SK-N-SH (cell line): ENCODE data around the gene OR52K2. TPM values are rescaled to one million over a fixed set of nuclear protein-coding genes. Genes with fewer than 3 reads are reported as not detected.

ENCODE experiments used
- CTCF ChIA-PET: fragments of 300-600, 350-600 bp; formaldehyde crosslinking; extraction: SDS; loops from one replicate; lab custom pipeline; 2021; lab: Yijun Ruan, JAX
- POLR2A ChIA-PET: fragments of 350-600 bp; sonication (Branson Sonifier 250); formaldehyde crosslinking; extraction: SDS; loops from one replicate; lab custom pipeline; 2020; ENCODE audit warnings: antibody characterized with exemption, inconsistent platforms; lab: Yijun Ruan, JAX
- DNase-seq: peaks from one replicate; pipeline ENCODE4 v3.0.0; 2012
- H2AFZ ChIP-seq: fragments of 200-600 bp; sonication (generic); 2 replicates; pipeline ENCODE4 v1.8.1; 2016; ENCODE audit warnings: antibody characterized with exemption, mild to moderate bottlenecking, low read depth
- H3F3A ChIP-seq: fragments of 200-600 bp; sonication (generic); replicated peaks from 2 replicates; pipeline ENCODE3; 2016; ENCODE audit warnings: antibody characterized with exemption, mild to moderate bottlenecking; ENCODE audit not compliant: insufficient read depth
- H3K27ac ChIP-seq, 2 experiments: fragments of 200-500 bp in 1 of 2; fragments of 200-600 bp in 1 of 2; sonication (Bioruptor generic) in 1 of 2; sonication (generic), shearing (Covaris generic) in 1 of 2; 2 replicates each; pipeline versions ENCODE4 v1.5.1 to v1.6.1; 2014 to 2016; ENCODE audit warnings: low read depth in 2 of 2, inconsistent platforms in 1 of 2, low read length in 1 of 2, mild to moderate bottlenecking in 1 of 2, mixed read lengths in 1 of 2
- H3K27me3 ChIP-seq: fragments of 200-600 bp; sonication (generic), shearing (Covaris generic); 2 replicates; pipeline ENCODE4 v1.6.1; 2016; ENCODE audit warnings: mixed run types; ENCODE audit not compliant: insufficient read depth
- H3K36me3 ChIP-seq, 2 experiments: fragments of 200-500 bp in 1 of 2; fragments of 200-600 bp in 1 of 2; sonication (Bioruptor generic) in 1 of 2; sonication (generic) in 1 of 2; replicated peaks in 1 of 2; 2 replicates each; pipeline versions ENCODE3 to v1.5.1; 2014 to 2016; ENCODE audit warnings: low read length in 1 of 2, mild to moderate bottlenecking in 1 of 2; ENCODE audit not compliant: insufficient read depth in 2 of 2, control insufficient read depth in 1 of 2
- H3K4me1 ChIP-seq, 2 experiments: fragments of 200-500 bp in 1 of 2; fragments of 200-600 bp in 1 of 2; sonication (Bioruptor generic) in 1 of 2; sonication (generic), shearing (Covaris generic) in 1 of 2; 2 replicates each; pipeline versions ENCODE4 v1.5.1 to v1.6.1; 2014 to 2016; ENCODE audit warnings: low read depth in 1 of 2, low read length in 1 of 2, mixed run types in 1 of 2; ENCODE audit not compliant: insufficient read depth in 2 of 2, control insufficient read depth in 1 of 2
- H3K4me2 ChIP-seq: fragments of 200-600 bp; sonication (generic), shearing (Covaris generic); 2 replicates; pipeline ENCODE4 v1.6.1; 2017; ENCODE audit warnings: mixed run types
- H3K4me3 ChIP-seq, 2 experiments: fragments of 200-500 bp in 1 of 2; fragments of 200-600 bp in 1 of 2; sonication (Bioruptor generic) in 1 of 2; sonication (generic), shearing (Covaris generic) in 1 of 2; 2 replicates each; pipeline versions ENCODE4 v1.5.1 to v1.8.1; 2014 to 2016; ENCODE audit warnings: low read depth in 2 of 2, inconsistent platforms in 1 of 2, low read length in 1 of 2, mild to moderate bottlenecking in 1 of 2, mixed read lengths in 1 of 2, moderate library complexity in 1 of 2
- H3K79me2 ChIP-seq: fragments of 200-600 bp; sonication (generic); 2 replicates; pipeline ENCODE4 v1.8.1; 2017; ENCODE audit warnings: mild to moderate bottlenecking; ENCODE audit not compliant: insufficient read depth
- H3K9ac ChIP-seq: fragments of 200-600 bp; sonication (generic); 2 replicates; pipeline ENCODE4 v1.6.1; 2017; ENCODE audit warnings: mixed run types
- H3K9me2 ChIP-seq: fragments of 200-600 bp; sonication (generic); 2 replicates; pipeline ENCODE4 v1.6.1; 2017; ENCODE audit warnings: mixed run types
- H3K9me3 ChIP-seq: fragments of 200-600 bp; sonication (generic); 2 replicates; pipeline ENCODE4 v1.6.1; 2017; ENCODE audit warnings: mixed run types, mild to moderate bottlenecking, moderate library complexity
- H4K20me1 ChIP-seq: fragments of 200-600 bp; sonication (generic); 2 replicates; pipeline ENCODE4 v1.6.1; 2017; ENCODE audit warnings: mild to moderate bottlenecking, mixed run types; ENCODE audit not compliant: insufficient read depth
- ELF1 ChIP-seq: IDR thresholded peaks from 2 replicates; pipeline ENCODE4 v1.4.0; 2012
- EZH2phosphoT487 ChIP-seq: fragments of 200-600 bp; sonication (generic); IDR thresholded peaks from 2 replicates; pipeline ENCODE4 v1.6.1; 2017; ENCODE audit warnings: low read depth, mixed run types, mild to moderate bottlenecking, antibody characterized with exemption, moderate library complexity, borderline replicate concordance
- FOSL2 ChIP-seq: IDR thresholded peaks from 2 replicates; pipeline ENCODE4 v1.4.0; 2012; ENCODE audit warnings: low read depth, mild to moderate bottlenecking, moderate library complexity, borderline replicate concordance
- FOXM1 ChIP-seq: IDR thresholded peaks from 2 replicates; pipeline ENCODE4 v1.4.0; 2012; ENCODE audit warnings: low read depth, mild to moderate bottlenecking
- GABPA ChIP-seq: IDR thresholded peaks from 2 replicates; pipeline ENCODE4 v1.4.0; 2012; ENCODE audit warnings: low read depth, mild to moderate bottlenecking
- GATA2 ChIP-seq: sonication (generic); formaldehyde crosslinking; IDR thresholded peaks from 2 replicates; pipeline ENCODE4 v1.5.0; 2020; ENCODE audit warnings: mild to moderate bottlenecking, missing genetic modification reagents
- JUND ChIP-seq: IDR thresholded peaks from 2 replicates; pipeline ENCODE4 v1.4.0; 2012
- MEF2A ChIP-seq: IDR thresholded peaks from 2 replicates; pipeline ENCODE4 v1.4.0; 2012; ENCODE audit warnings: low read depth, borderline replicate concordance
- MXI1 ChIP-seq: IDR thresholded peaks from 2 replicates; pipeline ENCODE4 v1.6.1; 2012; ENCODE audit warnings: mild to moderate bottlenecking, low read depth, low read length, improper control_type of control experiment
- NFIC ChIP-seq: IDR thresholded peaks from 2 replicates; pipeline ENCODE4 v1.4.0; 2012; ENCODE audit warnings: borderline replicate concordance
- NRF1 ChIP-seq: IDR thresholded peaks from 2 replicates; pipeline ENCODE4 v1.6.1; 2012; ENCODE audit warnings: low read depth, mild to moderate bottlenecking, low read length
- RAD21 ChIP-seq: IDR thresholded peaks from 2 replicates; pipeline ENCODE4 v1.6.1; 2012; ENCODE audit warnings: mild to moderate bottlenecking, low read length
- RFX5 ChIP-seq: IDR thresholded peaks from 2 replicates; pipeline ENCODE4 v1.6.1; 2012; ENCODE audit warnings: mild to moderate bottlenecking, improper control_type of control experiment, low read length
- SIN3A ChIP-seq: IDR thresholded peaks from 2 replicates; pipeline ENCODE4 v1.6.1; 2012; ENCODE audit warnings: low read depth, mild to moderate bottlenecking, low read length, moderate library complexity, borderline replicate concordance
- SMC3 ChIP-seq: IDR thresholded peaks from 2 replicates; pipeline ENCODE4 v1.6.1; 2012; ENCODE audit warnings: low read depth, low read length, improper control_type of control experiment
- TEAD4 ChIP-seq: IDR thresholded peaks from 2 replicates; pipeline ENCODE4 v1.4.0; 2012; ENCODE audit warnings: mild to moderate bottlenecking, borderline replicate concordance; ENCODE audit not compliant: insufficient read depth
- YY1 ChIP-seq: IDR thresholded peaks from 2 replicates; pipeline ENCODE4 v1.4.0; 2012; ENCODE audit warnings: low read depth, mild to moderate bottlenecking
- WGBS: methylation state at CpG from one replicate; pipeline ENCODE4 v1.1.6; 2017; ENCODE audit warnings: low lambda C conversion rate; 5-methylcytosine and 5-hydroxymethylcytosine counted together
- polyA plus RNA-seq, 3 experiments: library from polyadenylated mRNA; depleted of rRNA; stranded (reverse); fragments of >200 nt; gene quantifications; 2 replicates each; pipeline ENCODE4 v1.2.3, GENCODE V29; 2012
- TF ChIP-seq, protein P1 (sequence below): IDR thresholded peaks from 2 replicates; pipeline ENCODE4; 2012
- TF ChIP-seq, protein P2 (sequence below): IDR thresholded peaks from 2 replicates; pipeline ENCODE4 v1.6.1; 2012; ENCODE audit warnings: mild to moderate bottlenecking, low read depth, low read length, moderate library complexity
- TF ChIP-seq, protein P3 (sequence below): IDR thresholded peaks from 2 replicates; pipeline ENCODE4 v1.4.0; 2012; ENCODE audit warnings: low read depth, borderline replicate concordance
- TF ChIP-seq, protein P4 (sequence below): fragments of 150-350 bp; IDR thresholded peaks from 2 replicates; pipeline ENCODE4 v1.6.1; 2016; ENCODE audit warnings: mild to moderate bottlenecking, low read depth, low read length
- TF ChIP-seq, protein P5 (sequence below): IDR thresholded peaks from 2 replicates; pipeline ENCODE4 v1.4.0; 2012; ENCODE audit warnings: low read depth

The OR52K2 gene
- polyA plus RNA-seq, 1 of the 3 experiments (the other 2 are of a cell fraction), result not detected

DNA sequence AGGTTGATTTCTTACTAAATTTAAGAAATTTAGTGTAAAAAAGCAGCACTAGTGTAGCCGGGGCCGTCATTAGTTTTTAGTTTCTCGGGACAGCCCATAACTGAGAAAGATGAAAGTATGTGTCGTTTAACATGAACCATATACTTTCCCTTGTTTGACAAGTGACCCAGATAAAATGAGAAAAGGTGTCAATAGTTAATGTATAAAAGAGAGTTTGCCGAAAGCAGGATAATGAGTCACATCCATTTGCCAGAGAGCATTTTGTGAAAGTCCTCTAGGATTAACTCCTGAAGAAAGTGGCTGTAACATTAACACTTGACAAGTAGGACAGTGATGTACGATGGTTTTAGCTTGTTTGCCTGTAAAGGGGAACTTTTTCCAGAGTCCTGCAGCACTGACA lies 46.9 kb downstream of the OR52K2 start:
- TF ChIP-seq, protein P1, sequence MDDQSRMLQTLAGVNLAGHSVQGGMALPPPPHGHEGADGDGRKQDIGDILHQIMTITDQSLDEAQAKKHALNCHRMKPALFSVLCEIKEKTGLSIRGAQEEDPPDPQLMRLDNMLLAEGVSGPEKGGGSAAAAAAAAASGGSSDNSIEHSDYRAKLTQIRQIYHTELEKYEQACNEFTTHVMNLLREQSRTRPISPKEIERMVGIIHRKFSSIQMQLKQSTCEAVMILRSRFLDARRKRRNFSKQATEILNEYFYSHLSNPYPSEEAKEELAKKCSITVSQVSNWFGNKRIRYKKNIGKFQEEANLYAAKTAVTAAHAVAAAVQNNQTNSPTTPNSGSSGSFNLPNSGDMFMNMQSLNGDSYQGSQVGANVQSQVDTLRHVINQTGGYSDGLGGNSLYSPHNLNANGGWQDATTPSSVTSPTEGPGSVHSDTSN, result no peak
- TF ChIP-seq MXI1 (no peak), GATA2 (CRISPR knock-in tag) (no peak), TEAD4 (no peak)
- CTCF ChIA-PET, result interaction anchor here (7.7 kb wide), 1 partner anchor 309 kb away, joined by 121 read pairs; no protein-coding TSS in a partner anchor
- Histone ChIP-seq H3K27me3 (peaks cover 49% of the 10 kb centered on the region), H3K4me2 (no peak overlapping the region), H3K79me2 (no peaks in the 10 kb centered on the region), H3K9me2 (no peaks in the 10 kb centered on the region), H3K27ac (no peak overlapping the region), H4K20me1 (no peaks in the 10 kb centered on the region), H3K9me3 (no peaks in the 10 kb centered on the region), H3K4me1 (no peaks in the 10 kb centered on the region; a peak in 1 of 4 replicates), H3K9ac (no peak overlapping the region), H3K4me3 (no peak overlapping the region), H2AFZ (no peak overlapping the region), H3F3A (no peaks in the 10 kb centered on the region), H3K36me3 (no peaks in the 10 kb centered on the region)
- WGBS, result 11% methylated on average over 6 of the region's 6 CpGs
- POLR2A ChIA-PET, result no interaction called here
- no peak for DNase-seq

DNA sequence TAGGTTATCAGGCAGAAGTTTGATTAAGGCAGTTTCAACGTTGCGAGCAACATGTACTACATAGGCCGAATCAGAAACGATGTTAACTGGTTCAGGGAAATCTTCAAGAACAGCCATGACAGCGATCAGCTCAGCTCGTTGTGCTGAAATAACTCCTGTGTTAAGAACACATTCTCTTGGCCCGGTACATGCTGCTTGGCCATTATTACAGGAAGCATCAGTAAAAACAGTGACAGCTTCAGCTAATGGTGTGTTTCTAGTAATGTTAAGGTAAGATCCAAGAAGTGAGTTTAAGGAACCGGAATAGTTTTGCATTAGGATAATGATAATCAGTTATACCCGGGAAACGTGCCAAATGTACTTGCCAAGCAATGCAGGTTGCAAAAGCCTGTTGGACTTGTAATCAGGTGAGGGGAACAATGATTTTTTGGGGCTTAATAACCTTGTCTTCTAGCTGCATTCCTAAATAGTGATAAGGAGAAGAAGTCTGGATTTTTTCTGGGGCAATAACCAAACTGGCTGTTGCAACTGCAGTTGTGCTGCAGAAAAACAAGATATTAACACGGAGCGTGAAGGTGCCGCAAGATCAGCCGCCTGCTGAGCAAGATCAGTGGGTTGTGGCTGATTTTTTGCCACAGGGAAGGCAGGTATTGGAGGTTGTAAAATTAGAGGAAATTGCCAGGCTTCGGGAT lies 47.6 kb downstream of the OR52K2 start:
- CTCF ChIA-PET, result interaction anchor here (7.7 kb wide), 1 partner anchor 310 kb away, joined by 121 read pairs; no protein-coding TSS in a partner anchor
- 9% methylated on average over 15 of the region's 15 CpGs for WGBS
- TF ChIP-seq EZH2phosphoT487, result no peak
- no peak for TF ChIP-seq SMC3
- no peak for TF ChIP-seq FOSL2
- no peak for TF ChIP-seq FOXM1
- no peak for TF ChIP-seq YY1
- no peak for TF ChIP-seq NFIC
- TF ChIP-seq GABPA, result no peak
- no peak for TF ChIP-seq RAD21
- no peak for TF ChIP-seq RFX5
- TF ChIP-seq, protein P2, sequence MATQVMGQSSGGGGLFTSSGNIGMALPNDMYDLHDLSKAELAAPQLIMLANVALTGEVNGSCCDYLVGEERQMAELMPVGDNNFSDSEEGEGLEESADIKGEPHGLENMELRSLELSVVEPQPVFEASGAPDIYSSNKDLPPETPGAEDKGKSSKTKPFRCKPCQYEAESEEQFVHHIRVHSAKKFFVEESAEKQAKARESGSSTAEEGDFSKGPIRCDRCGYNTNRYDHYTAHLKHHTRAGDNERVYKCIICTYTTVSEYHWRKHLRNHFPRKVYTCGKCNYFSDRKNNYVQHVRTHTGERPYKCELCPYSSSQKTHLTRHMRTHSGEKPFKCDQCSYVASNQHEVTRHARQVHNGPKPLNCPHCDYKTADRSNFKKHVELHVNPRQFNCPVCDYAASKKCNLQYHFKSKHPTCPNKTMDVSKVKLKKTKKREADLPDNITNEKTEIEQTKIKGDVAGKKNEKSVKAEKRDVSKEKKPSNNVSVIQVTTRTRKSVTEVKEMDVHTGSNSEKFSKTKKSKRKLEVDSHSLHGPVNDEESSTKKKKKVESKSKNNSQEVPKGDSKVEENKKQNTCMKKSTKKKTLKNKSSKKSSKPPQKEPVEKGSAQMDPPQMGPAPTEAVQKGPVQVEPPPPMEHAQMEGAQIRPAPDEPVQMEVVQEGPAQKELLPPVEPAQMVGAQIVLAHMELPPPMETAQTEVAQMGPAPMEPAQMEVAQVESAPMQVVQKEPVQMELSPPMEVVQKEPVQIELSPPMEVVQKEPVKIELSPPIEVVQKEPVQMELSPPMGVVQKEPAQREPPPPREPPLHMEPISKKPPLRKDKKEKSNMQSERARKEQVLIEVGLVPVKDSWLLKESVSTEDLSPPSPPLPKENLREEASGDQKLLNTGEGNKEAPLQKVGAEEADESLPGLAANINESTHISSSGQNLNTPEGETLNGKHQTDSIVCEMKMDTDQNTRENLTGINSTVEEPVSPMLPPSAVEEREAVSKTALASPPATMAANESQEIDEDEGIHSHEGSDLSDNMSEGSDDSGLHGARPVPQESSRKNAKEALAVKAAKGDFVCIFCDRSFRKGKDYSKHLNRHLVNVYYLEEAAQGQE, result no peak
- TF ChIP-seq, protein P3, sequence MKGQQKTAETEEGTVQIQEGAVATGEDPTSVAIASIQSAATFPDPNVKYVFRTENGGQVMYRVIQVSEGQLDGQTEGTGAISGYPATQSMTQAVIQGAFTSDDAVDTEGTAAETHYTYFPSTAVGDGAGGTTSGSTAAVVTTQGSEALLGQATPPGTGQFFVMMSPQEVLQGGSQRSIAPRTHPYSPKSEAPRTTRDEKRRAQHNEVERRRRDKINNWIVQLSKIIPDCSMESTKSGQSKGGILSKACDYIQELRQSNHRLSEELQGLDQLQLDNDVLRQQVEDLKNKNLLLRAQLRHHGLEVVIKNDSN, result no peak
- TF ChIP-seq MEF2A, result no peak
- TF ChIP-seq ELF1, result no peak
- TF ChIP-seq NRF1, result no peak
- no peak for TF ChIP-seq JUND
- no peak for TF ChIP-seq SIN3A
- TF ChIP-seq, protein P4, sequence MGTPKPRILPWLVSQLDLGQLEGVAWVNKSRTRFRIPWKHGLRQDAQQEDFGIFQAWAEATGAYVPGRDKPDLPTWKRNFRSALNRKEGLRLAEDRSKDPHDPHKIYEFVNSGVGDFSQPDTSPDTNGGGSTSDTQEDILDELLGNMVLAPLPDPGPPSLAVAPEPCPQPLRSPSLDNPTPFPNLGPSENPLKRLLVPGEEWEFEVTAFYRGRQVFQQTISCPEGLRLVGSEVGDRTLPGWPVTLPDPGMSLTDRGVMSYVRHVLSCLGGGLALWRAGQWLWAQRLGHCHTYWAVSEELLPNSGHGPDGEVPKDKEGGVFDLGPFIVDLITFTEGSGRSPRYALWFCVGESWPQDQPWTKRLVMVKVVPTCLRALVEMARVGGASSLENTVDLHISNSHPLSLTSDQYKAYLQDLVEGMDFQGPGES, result no peak
- TF ChIP-seq, protein P5, sequence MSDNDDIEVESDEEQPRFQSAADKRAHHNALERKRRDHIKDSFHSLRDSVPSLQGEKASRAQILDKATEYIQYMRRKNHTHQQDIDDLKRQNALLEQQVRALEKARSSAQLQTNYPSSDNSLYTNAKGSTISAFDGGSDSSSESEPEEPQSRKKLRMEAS, result no peak

More for the DNA sequence above, 47.6 kb downstream of the OR52K2 start:
- H3K4me1 ChIP-seq, result no peaks in the 10 kb centered on the region; a peak in 1 of 4 replicates
- no peaks in the 10 kb centered on the region for H3F3A ChIP-seq
- DNase-seq, result no peak
- POLR2A ChIA-PET, result no interaction called here
- no peaks in the 10 kb centered on the region for H3K79me2 ChIP-seq
- H3K9me2 ChIP-seq, result no peaks in the 10 kb centered on the region
- no peak overlapping the region for H2AFZ ChIP-seq
- no peak overlapping the region for H3K27ac ChIP-seq
- no peak overlapping the region for H3K9ac ChIP-seq
- H3K4me2 ChIP-seq, result no peak overlapping the region
- H3K9me3 ChIP-seq, result no peaks in the 10 kb centered on the region
- no peak overlapping the region for H3K4me3 ChIP-seq
- no peaks in the 10 kb centered on the region for H4K20me1 ChIP-seq
- no peaks in the 10 kb centered on the region for H3K36me3 ChIP-seq
- H3K27me3 ChIP-seq, result peaks cover 49% of the 10 kb centered on the region
